NCI-H526 treated with DMSO at 0.1 percent for 48 hours (cell line): ENCODE results near the gene FAF2.
A peak's percentile ranks its signal among the peaks of the same experiment; 100 is the strongest.
"Not testable (repeated sequence)": the region's sequence is repeated elsewhere in the genome, so short reads cannot be mapped to it uniquely, and the experiment has no call there.

Source experiments
- DNase-seq: peaks from one replicate; lab custom pipeline; 2025; lab: John Stamatoyannopoulos, UW

Gene FAF2

DNA sequence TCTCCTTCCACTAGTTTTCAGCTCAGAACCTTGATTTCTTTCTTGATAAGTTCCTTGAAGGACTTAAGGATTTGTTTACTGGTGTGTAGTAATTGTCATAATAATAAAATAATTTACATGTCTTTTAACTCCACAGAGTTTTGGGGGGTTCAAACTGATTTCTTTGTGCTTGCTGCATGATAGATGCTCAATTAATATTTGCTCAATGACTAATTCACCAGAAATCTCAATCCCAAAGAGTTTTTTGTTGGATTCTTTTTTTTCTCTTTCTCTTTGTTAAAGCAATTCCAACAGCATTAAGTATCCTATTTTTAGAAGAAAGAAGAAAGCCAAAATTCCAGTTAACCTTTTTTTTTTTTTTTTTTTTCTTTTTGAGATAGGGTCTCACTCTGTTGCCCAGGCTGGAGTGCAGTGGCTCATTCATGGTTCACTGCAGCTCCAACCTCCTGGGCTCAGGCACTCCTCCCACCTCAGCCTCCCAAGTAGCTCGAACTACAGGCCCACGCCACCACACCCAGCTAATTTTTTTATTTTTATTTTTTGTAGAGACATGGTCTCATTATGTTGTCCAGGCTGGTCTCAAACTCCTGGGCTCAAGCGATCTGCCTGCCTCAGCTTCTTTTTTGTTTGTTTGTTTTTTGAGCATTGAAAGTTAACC is 10.8 kb downstream of the FAF2 start:
- DNase-seq: no peak

DNA sequence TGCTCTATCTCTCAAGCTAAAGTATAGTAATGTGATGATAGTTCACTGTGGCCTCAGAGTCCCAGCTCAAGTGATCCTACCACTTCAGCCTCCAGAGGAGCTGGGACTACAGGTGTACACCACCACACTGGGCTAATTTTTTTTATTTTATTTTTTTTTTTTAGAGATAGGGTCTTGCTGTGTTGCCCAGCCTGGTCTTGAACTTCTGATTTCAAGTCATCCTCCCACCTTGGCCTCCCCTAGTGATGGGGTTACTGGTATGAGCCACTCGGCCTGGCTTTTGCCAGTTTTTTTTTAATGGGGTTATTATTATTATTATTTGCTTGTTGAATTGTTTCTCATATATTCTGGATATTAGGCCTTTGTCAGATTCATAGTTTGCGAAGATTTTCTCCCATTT is 13.2 kb downstream of the FAF2 start:
- no peak for DNase-seq

DNA sequence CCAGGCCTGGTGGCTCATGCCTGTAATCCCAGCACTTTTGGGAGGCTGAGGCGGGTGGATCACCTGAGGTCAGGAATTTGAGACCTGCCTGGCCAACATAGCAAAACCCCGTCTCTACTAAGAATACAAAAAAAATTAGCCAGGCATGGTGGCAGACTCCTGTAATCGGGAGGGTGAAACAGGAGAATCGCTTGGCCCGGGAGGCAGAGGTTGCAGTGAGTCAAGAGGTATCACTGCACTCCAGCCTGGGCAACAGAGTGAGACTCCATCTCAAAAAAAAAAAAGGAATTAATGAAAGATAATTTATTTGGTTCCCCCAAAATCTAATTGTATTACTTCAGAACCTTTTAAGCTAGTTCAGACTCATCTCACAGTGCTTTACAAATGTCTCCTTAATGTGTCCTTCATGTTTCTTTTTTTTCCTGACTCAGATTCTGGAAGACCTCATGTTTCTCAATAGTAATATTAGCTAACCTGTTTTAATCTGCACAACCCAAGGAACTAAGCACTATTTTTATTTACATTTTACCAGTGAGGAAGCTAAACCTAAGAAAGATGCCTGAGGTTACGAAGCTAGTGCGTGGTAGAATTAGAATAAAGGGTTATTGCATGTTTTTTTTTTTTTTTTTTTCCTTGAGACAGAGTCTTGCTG is 15.1 kb downstream of the FAF2 start:
- DNase-seq: no peak

DNA sequence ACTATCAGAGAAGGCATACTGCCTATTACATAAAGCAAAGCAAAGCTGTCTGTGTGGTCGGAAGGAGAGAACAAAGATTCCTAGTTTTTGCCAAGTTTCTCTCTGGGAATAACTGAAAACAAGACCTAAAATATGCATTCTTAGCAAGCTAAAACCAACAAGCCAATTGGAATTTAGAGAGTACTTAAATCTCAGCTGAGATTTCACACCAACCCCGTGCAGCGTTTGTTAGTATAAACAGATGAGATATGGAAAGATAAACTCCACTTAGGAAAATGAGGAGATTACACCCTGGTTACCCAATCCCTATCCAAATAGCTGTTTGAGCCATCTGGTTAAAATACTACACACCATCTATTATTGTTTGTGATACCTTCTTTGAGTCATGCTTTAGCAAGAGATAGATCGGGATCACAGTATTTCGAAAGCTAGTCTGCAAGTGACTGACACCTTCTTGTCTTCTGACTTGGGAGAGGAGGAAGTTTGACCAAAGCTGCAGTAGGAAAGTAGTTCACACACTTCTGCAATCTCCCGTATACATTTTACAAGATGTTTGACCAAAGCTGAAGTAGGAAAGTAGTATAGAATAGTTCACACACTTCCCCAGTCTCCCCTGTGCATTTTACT is 18.2 kb downstream of the FAF2 start:
- no peak for DNase-seq

DNA sequence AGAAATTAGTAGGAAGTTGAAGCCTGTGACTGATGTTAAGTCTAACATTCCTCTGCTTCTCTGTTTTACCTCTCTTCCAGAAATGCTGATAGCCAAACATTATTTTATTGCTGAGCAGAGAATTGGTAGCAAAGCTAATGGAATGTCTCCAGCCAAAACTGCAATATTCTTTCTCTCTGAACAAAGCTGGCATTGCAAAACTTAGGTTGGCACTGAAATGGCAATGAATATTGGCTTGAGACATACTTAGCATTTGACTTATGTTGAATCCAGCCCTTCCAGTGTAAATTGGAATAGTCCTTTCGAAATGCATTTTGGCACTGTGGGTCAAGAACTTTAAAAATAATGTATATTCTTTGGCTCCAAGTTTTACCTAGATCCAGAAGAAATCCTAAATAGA is 21.1 kb downstream of the FAF2 start:
- no peak for DNase-seq

DNA sequence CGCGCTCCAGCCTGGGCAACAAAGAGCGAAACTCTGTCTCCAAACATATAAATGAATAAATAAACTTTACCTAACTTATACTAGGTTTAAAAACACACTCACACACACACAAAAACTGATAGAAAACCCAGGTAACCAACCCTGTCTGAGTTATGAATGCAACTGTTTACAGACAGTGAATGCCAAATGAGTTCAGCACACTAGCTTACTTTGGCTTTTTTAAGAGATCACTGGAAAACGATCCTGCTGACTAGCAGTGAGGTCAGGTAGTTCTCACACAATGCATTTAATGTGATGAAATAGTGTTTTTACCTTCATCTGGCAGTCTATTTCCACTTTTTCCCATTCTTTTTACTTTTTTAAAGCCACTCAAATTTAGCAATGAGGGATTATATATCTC is 22.4 kb downstream of the FAF2 start:
- DNase-seq: no peak

DNA sequence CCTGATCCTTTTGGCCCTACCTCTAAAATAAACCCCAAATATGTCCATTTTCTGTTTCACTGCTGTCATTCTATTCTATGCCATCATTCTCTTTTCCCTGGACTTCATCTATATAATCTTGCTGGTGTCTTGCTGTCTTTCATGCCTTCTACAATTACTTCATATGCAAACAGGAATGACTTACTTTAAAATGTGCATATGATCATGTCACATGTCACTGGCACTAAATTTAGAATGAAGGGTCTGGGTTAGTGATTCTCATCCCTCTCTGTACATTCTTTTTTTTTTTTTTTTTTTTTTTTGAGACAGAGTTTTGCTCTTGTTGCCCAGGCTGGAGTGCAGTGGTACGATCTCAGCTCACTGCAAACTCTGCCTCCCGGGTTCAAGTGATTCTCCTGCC is 22.9 kb downstream of the FAF2 start:
- DNase-seq: no peak

DNA sequence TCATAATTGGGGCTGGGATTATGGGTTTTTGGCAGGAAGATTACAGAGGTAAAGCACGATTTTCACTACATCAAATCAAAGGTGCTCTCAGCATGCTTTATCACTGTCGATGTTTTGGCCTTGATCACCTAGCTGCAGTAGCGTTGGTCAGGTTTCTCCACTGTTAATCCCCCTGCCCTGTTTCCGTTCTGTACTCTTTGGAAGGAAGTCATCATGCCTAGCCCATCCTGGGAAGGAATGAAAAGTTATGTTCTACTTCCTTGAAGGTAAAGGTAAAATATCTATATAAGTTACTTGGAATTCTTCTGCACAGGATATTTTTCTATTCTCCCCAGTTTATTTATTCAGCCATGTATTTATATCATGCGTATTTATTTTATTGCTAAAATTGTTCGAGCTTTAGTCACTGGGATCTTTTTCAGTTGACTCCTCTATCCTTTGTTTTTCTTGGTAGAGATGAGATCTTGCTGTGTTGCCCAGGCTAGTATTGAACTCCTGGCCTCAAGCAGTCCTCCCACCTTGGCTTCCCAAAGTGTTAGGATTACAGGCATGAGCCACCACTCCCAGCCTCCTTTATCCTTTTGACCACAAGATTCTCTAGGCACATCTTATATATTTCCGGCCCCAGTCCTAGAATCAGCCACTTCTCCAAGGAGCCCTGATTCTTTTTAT is 25.3 kb downstream of the FAF2 start:
- DNase-seq: no peak

DNA sequence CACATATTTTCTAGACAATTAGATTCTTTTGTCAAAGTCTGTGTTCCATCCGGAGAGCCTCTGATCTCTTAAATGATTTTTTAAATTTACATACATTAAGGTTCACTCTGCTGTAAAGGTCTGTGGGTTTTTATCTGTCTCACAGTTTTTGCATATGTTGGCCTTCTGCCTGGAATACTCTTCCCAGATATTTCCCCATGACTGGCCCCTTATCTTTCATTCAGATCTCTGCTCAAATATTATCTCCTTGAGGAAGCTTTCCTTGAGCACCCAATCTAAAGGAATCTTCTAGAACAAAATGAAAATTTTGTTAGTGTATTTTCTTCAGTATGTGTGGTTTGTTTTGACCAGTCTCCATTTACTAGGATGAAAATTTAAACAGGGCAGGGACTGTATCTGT is 26.3 kb downstream of the FAF2 start:
- peak; percentile 45 for DNase-seq

DNA sequence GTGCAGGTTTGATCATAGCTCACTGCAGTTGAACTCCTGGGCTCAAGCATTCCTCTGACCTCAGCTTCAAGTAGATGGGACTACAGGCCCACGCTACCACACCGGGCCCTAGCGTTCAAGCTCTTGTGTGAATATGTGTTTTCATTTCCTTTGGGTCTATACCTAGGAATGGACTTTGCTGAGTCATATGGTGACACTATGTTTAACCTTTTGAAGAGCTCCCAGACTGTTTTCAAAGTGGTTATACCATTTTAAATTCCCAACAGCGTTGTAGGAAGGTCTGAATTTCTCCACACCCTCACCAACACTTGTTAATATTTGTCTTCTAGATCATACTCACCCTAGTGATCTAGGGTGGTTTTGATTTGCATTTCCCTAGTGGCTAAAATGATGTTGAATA is 33.5 kb downstream of the FAF2 start:
- no peak for DNase-seq

DNA sequence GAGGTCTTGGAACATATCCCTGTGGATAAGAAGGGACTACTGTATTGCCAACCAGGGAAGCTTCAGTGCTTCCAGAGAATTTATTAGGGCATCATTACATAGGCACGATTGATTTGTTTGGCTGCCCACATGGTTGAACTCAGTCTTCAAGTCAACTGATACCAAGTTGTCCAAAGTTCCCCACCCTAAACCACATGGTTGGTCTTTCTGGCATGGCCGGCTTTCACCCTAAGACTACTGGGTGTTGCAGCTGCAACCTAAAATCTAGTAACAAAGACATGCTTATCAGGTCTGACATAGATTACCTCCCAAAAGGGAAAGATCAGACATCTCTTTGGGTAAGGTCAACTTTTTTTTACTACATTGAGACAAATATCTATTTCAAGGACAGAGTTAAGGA is 37.0 kb downstream of the FAF2 start:
- DNase-seq: no peak

DNA sequence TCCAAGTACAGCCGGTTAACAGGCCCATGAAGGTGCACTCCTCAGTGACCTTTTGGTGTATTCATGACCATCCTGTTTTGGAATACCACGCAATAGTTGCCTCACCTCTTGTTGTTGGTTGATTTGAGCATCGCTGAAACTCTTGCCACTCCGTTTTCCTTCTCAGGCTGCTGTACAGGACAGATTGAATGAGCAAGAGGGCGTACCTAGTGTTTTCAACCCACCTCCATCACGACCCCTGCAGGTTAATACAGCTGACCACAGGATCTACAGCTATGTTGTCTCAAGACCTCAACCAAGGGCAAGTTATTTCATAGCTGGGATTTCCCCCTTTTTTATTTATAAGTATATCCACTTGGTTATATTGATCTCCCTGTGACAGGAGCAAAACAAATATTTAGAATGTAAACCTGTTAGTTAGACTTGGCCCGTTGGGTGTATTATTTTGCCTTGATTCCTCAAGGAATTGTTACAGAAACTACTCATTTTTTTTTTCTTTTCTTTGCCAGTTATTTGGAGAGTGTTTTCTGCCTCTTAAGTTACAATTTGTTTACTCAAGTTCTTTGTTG is 38.1 kb downstream of the FAF2 start:
- no peak for DNase-seq

DNA sequence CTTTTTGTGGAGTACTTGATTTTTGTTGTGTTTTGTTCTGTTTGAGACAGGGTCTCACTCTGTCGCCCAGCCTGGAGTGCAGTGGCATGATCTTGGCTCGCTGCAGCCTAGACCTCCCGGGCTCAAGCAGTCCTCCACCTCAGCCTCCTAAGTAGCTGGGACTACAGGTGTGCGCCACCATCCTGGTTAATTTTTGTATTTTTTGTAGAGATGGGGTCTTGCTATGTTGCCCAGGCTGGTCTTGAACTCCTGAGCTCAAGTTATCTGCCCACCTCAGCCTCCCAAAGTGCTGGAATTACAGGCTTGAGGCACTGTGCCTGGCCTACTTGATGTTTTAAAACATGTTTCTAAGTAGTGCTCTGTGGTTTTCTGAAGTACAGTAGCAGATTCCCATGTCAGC is 39.0 kb downstream of the FAF2 start:
- not testable (repeated sequence) for DNase-seq

DNA sequence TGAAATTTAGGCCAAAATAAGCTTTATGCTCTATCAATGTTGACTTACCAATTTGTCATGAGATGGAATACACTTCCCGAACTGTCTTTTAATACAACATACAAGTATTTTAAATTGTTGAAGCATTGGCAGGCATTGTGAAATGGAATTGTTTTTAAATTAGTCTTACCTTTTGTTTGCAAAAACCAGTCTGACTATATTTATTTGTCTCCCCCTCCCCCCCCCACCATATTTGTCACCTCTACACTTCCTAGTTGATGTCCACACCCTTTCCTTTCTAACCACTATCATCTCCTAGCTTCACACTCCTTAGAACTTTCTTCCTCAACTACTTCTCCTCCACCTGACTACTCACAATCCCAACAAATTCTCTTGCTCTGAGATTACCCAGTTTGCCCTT is 40.9 kb downstream of the FAF2 start:
- no peak for DNase-seq

DNA sequence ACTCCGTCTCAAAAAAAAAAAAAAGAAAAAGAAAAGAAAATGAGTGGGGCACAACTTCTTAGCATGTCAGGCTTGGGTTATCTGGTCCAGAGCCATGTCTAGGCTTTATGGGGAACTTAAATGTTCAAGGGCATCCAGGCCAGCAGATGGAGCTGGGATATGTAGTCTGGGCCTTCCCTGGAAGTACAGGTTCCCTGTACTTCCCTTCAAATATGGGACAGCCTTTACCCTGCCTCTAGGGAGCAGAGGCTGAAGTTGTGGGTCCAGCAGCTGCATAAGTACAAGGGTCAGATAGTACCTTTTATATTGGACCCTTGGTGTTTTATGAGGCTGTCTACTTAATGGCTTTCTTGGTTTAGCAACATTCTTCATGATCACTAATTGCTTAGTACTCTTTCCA is 42.1 kb downstream of the FAF2 start:
- no peak for DNase-seq

DNA sequence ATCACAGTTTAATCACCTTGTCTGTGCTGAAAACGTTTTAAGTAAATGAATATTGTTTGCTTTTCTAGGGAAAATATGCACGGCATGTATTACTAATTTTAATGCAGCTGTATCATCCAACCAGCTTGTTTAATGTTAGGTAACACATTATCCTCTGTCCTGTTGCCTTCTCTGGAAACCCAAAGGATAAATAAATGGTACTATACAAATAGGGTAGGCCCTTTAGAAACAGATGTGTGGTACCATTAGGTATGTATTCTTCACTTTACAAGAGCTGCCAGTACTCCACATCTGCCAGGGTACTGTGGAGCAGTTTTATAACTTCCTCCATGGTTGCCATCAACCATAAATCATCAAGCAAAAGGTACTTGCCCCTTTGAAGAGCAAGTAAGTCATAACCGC is 42.9 kb downstream of the FAF2 start:
- DNase-seq: peak; percentile 1

DNA sequence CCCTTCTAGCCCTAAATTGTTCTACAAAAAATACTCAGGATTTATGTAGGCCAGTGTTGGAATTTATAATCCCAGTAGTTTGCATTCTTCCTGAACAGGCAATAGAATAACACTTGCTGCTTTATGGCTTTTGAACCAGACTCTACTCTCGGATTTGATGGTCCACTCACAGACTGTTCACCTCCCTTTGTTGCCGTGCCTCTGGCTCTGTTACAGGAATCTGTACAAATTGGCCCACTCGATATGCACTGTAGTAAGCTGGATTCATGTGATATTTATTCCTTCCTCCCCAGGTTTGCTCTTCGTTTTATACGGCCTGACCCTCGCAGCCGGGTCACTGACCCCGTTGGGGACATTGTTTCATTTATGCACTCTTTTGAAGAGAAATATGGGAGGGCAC is 43.7 kb downstream of the FAF2 start:
- no peak for DNase-seq

DNA sequence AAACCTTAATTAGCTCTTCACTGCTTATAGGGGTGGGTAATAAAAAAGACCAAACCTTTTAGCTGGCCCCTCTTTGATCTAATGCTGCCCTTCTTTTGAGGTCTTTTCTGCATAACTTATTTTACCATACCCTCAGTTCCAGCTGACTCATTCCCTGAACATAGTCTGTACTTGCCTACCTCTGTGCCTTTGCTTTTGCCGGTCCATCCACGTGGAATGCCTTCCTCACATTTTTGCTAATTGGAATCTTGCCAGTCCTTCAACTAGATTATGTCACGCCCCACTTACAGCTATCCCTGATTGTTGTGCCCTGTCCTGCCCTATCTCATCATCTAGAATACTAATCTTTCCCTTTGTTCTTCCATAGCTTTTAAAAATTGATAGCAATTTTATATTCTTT is 44.2 kb downstream of the FAF2 start:
- no peak for DNase-seq

DNA sequence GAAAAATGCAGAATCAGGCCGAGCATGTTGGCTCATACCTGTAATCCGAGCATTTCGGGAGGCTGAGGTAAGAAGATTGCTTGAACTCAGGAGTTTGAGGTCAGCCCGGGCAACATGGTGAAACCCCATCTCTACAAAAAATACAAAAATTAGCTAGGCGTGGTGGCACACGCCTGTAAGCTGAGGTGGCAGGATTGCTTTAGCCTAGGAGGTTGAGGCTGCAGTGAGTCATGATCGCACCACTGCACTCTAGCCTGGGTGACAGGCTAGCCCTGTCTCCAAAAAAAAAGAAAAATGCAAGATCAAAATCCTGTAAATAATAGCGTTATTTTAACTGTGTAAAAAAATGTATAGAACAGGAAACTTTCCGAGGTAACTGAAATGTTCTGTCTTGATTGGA is 49.7 kb downstream of the FAF2 start:
- DNase-seq: no peak

DNA sequence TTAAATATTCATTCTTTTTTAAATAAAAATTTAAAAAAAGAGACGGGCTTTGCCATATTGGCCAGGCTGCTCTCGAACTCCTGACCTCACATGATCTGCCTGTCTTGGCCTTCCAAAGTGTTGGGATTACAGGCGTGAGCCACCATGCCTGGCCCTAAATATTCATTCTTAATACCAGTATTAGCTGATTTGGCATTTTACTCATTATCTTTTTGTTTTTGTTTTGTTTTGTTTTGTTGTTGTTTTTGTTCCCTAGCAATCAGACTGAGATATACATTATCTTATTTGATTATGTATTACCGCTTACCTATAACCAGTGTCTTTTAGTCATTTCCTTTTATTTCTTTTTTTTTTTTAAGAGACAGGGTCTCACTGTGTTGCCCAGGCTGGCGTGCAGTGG is 51.1 kb downstream of the FAF2 start:
- DNase-seq: no peak

DNA sequence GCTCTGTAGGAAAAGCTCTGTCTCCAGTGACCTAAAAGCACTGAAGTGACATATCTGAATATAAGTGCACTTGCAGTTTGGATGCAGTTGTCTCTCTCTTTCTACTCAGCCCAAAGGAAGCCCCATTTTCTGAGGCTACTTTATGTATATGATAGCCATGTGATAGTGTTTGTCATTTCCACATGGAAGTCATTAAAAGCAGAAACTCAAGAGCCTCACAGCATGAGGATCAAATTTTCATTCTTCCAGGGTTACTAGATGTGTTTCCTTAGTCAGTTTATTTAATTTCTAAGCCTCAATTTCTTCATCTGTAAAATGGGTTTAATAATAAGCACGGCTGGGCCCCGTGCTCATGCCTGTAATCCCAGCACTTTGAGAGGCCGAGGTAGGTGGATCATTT is 52.3 kb downstream of the FAF2 start:
- no peak for DNase-seq

DNA sequence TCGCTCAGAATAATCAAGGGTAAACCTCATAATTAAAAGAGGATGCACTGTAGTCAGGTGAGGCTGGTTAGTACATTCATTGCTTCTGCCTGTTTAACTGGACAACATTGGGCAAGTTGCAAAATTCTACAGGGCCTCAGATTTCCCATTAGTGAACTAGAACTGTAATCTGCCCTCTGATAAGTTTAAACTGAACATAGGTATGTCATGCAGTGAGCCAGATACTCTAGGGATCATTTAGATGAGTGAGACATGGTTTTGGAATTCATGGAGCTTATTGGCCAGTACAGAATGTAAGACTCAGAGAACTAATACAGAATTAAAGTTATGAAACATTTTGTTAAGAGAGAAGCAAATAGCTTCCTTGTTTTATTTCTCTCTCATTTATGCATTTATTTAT is 53.1 kb downstream of the FAF2 start:
- no peak for DNase-seq

DNA sequence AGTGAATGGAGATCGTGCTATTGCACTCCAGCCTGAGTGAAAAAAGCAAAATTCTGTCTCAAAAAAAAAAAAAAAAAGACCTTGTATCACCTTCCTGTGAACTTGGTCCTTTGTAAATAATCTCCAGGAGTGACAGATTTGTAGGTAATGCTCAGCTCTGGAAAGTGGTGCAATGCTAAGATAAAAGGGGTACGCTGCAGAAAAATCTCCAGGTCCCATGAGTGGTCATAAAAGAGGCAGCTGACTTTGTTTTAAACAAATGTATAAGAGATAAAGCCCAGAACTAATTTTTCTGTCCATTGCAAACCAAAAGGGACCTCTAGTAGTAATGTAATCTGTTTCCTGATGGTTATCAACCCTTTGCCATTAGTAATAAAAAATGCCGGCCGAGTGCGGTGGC is 55.3 kb downstream of the FAF2 start:
- no peak for DNase-seq
